Measurements from ENCODE around the gene PPP1CC.

Gene PPP1CC

GRCh38 chr12:110689281-110690126 is 53.2 kb downstream of the PPP1CC start:
- peaks cover 11% of the 10 kb centered on the region for H3K36me3 Mint-ChIP-seq (ENCODE audit: low read depth)
- peaks cover 10% of the 10 kb centered on the region for H3K9me3 Mint-ChIP-seq
- H3K4me1 Mint-ChIP-seq: peaks cover 10% of the 10 kb centered on the region
- TF ChIP-seq, protein P1, sequence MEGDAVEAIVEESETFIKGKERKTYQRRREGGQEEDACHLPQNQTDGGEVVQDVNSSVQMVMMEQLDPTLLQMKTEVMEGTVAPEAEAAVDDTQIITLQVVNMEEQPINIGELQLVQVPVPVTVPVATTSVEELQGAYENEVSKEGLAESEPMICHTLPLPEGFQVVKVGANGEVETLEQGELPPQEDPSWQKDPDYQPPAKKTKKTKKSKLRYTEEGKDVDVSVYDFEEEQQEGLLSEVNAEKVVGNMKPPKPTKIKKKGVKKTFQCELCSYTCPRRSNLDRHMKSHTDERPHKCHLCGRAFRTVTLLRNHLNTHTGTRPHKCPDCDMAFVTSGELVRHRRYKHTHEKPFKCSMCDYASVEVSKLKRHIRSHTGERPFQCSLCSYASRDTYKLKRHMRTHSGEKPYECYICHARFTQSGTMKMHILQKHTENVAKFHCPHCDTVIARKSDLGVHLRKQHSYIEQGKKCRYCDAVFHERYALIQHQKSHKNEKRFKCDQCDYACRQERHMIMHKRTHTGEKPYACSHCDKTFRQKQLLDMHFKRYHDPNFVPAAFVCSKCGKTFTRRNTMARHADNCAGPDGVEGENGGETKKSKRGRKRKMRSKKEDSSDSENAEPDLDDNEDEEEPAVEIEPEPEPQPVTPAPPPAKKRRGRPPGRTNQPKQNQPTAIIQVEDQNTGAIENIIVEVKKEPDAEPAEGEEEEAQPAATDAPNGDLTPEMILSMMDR (IDR thresholded peaks at IDR 0.05; ENCODE audit: unreplicated experiment in 3 of 3): no peak
- peak overlapping the region; percentile 84 to 91 (median 91) for H3K4me3 Mint-ChIP-seq
- peak overlapping the region; percentile 80 to 90 (median 88) for H3K27ac Mint-ChIP-seq
- peaks cover 20% of the 10 kb centered on the region for H3K27me3 Mint-ChIP-seq (ENCODE audit: low read depth)

DNA sequence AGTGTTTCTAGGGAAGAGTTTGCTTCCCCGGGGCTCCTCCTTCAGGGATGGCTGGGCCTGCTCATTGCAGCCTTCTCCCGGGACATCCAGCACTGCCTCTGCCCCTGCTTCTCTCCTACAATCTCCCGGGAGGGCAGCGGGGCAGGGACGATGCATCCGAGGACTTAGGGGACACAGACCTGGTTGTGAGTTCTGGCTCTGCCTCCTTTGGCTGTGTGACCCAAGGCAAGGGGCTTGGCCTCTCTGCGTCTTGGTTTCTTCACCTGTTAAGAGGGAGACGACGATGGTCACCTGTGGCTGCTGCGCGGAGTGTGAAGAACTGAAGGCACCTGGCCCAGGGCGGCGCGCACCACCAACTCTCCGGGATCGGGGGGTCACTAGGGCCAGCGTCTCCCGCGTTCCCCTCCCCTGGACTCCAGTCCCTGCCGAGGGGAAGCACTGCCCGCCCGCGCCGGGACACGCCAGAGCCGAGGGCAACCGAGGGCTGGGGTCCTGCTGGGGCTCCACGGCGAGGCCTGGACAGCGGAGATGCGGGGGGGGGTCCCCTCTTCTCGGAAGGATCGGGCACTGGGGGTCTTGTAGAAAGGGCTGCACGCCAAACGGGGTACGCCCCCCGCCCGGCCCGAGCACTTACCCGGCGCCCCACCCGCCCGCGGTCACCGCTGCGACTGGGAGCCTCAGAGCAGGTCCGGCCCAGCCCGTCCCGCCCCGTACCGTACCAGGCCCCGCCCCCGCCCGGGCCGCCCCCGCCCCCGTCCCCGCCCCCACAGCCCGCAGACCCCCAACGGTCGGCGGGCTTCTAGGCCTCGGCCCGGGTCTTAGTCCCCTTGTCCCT is 54.0 kb downstream of the PPP1CC start, which contains the start of gene HVCN1:
Gene HVCN1, minus strand, starts transcription at position 670 of the 835 bp plus-strand sequence. CDS start 5,870 bp downstream, outside the sequence.
- peak within 1 kb of the TSS; percentile 84 to 91 (median 91) for H3K4me3 Mint-ChIP-seq
- peaks cover 13% of the 10 kb centered on the region for H3K9me3 Mint-ChIP-seq
- peaks cover 19% of the 10 kb centered on the region for H3K36me3 Mint-ChIP-seq (ENCODE audit: low read depth)
- peaks cover 20% of the 10 kb centered on the region for H3K27me3 Mint-ChIP-seq (ENCODE audit: low read depth)
- TF ChIP-seq, protein P1 (IDR thresholded peaks at IDR 0.05; ENCODE audit: unreplicated experiment in 3 of 3): no peak
- peaks cover 10% of the 10 kb centered on the region for H3K4me1 Mint-ChIP-seq
- peak within 1 kb of the TSS; percentile 80 to 90 (median 88) for H3K27ac Mint-ChIP-seq

- Mint-ChIP-seq H3K36me3 (ENCODE audit: low read depth) (peaks cover 19% of the 10 kb centered on the region), H3K4me1 (peaks cover 10% of the 10 kb centered on the region), H3K9me3 (peaks cover 13% of the 10 kb centered on the region), H3K27me3 (ENCODE audit: low read depth) (peaks cover 20% of the 10 kb centered on the region), H3K4me3 (peak overlapping the region; percentile 72 to 85 (median 76)), H3K27ac (peak overlapping the region in 2 of 3 experiments; percentile 8)
- TF ChIP-seq, protein P1 (IDR thresholded peaks at IDR 0.05; ENCODE audit: unreplicated experiment in 3 of 3): no peak
Measured at GRCh38 chr12:110687396-110688169, 55.1 kb downstream of the PPP1CC start.

DNA sequence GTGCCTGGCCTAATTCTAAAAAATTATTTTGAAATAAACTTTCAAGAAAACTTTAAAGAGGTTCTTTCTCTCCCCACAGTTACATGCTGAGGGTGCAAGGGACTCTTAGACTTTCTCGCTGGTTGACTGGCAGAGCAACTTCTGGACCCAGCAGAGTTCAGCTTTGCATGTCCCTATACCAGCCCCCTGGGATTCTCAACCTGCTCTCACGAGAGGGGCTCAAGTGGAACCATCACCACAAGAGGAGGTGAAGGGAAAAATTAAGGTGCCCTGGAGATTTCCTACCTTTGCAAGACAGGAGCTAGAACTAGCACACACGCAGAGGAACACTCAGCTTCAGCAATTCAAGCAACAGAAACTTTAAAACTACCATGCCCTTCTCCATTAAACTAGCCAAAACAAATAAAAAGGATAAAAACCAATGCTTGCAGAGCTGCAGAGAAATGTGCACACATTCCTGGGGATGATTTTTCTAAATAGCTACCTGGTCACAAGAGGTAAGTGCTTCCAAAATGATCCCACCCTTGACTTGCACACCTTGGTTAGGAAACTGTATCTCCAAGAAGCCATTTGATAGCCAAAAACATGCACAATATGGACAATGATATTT is 56.3 kb downstream of the PPP1CC start:
- Mint-ChIP-seq H3K36me3 (ENCODE audit: low read depth) (peaks cover 19% of the 10 kb centered on the region), H3K9me3 (peaks cover 13% of the 10 kb centered on the region), H3K4me1 (peaks cover 10% of the 10 kb centered on the region), H3K4me3 (peak overlapping the region; percentile 72 to 85 (median 76)), H3K27ac (peak overlapping the region in 2 of 3 experiments; percentile 8 to 39), H3K27me3 (ENCODE audit: low read depth) (peaks cover 20% of the 10 kb centered on the region)
- TF ChIP-seq, protein P1 (IDR thresholded peaks at IDR 0.05; ENCODE audit: unreplicated experiment in 3 of 3): no peak

DNA sequence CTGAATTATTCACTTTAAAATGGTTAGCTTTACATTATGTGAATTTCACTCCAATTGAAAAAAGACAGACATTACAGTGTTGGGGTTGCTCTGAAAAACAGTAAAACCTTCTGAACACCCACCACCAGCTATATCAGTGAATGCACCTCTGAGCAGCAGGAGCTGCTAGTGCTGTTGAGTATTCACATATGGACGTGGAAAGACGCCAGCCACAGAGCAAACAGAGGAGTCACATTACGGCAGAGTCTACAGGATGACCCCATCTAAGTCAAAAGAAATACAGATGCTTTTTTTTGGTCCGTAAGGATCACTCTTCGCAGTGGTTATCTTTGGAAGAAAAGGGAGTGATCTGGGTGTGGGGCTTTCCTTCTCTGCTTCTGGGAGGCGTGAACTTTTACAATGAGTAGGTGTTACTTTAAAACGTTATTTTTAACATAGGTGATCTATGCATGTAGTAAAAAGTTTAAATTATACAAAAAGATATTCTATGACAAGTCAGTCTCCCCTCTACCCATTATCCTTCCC is 58.3 kb downstream of the PPP1CC start:
- H3K4me3 Mint-ChIP-seq: peak overlapping the region in 1 of 3 experiments; percentile 17
- H3K9me3 Mint-ChIP-seq: peaks cover 13% of the 10 kb centered on the region
- peaks cover under 1% of the 10 kb centered on the region for H3K4me1 Mint-ChIP-seq
- H3K27me3 Mint-ChIP-seq (ENCODE audit: low read depth): peaks cover 9% of the 10 kb centered on the region
- TF ChIP-seq, protein P1 (IDR thresholded peaks at IDR 0.05; ENCODE audit: unreplicated experiment in 3 of 3): no peak
- peak overlapping the region in 1 of 3 experiments; percentile 32 for H3K27ac Mint-ChIP-seq
- H3K36me3 Mint-ChIP-seq (ENCODE audit: low read depth): peaks cover 19% of the 10 kb centered on the region
